Mesenchymal stem cell (in vitro differentiated cells and primary cell): ENCODE data around the gene ZBTB7C.

Experiments used
- DNase-seq: peaks from one replicate; pipeline ENCODE4 v3.0.0-alpha.2; 2013
- H2AFZ ChIP-seq: one replicate; pipeline ENCODE4 v1.6.1; 2013; ENCODE audit warnings: low read depth, mild to moderate bottlenecking, control low read depth, inconsistent platforms, low read length, moderate library complexity
- H2AK5ac ChIP-seq: 2 replicates; pipeline ENCODE4 v1.6.1; 2013; ENCODE audit warnings: low read length, moderate library complexity, mild to moderate bottlenecking, inconsistent platforms; ENCODE audit not compliant: severe bottlenecking
- H2BK120ac ChIP-seq: one replicate; pipeline ENCODE4 v1.6.1; 2013; ENCODE audit warnings: low read depth, mild to moderate bottlenecking, inconsistent platforms, low read length, moderate library complexity
- H2BK12ac ChIP-seq, 2 experiments: one replicate each; pipeline ENCODE4 v1.6.1; 2013; ENCODE audit warnings: inconsistent platforms in 2 of 2, low read length in 2 of 2, mild to moderate bottlenecking in 2 of 2, moderate library complexity in 2 of 2, control low read depth in 1 of 2
- H2BK15ac ChIP-seq: one replicate; pipeline ENCODE4 v1.6.1; 2013; ENCODE audit warnings: mild to moderate bottlenecking, low read depth, inconsistent platforms; ENCODE audit not compliant: poor library complexity, severe bottlenecking
- H2BK5ac ChIP-seq: 2 replicates; pipeline ENCODE4 v1.6.1; 2013; ENCODE audit warnings: low read depth, mild to moderate bottlenecking, low read length, control low read depth, inconsistent platforms; ENCODE audit not compliant: poor library complexity, severe bottlenecking
- H3K14ac ChIP-seq, 2 experiments: one replicate each; pipeline ENCODE4 v1.6.1; 2013; ENCODE audit warnings: inconsistent platforms in 2 of 2, low read length in 2 of 2, control low read depth in 1 of 2, mild to moderate bottlenecking in 1 of 2, moderate library complexity in 1 of 2
- H3K18ac ChIP-seq, 2 experiments: one replicate each; pipeline ENCODE4 v1.6.1; 2013; ENCODE audit warnings: inconsistent platforms in 2 of 2, low read length in 2 of 2, control low read depth in 1 of 2, low read depth in 1 of 2, mild to moderate bottlenecking in 1 of 2
- H3K23ac ChIP-seq, 2 experiments: one replicate each; pipeline ENCODE4 v1.6.1; 2013; ENCODE audit warnings: inconsistent platforms in 2 of 2, low read length in 2 of 2, mild to moderate bottlenecking in 2 of 2, moderate library complexity in 2 of 2, control low read depth in 1 of 2
- H3K27ac ChIP-seq: 2 replicates; pipeline ENCODE4 v1.5.1; 2013; ENCODE audit warnings: mild to moderate bottlenecking, moderate library complexity, low read length, control low read depth, inconsistent platforms; ENCODE audit not compliant: poor library complexity, severe bottlenecking
- H3K27me3 ChIP-seq, 2 experiments: 2 replicates each; pipeline versions ENCODE4 v1.6.1 to v1.7.0; 2013; ENCODE audit warnings: low read length in 2 of 2, mild to moderate bottlenecking in 2 of 2, moderate library complexity in 2 of 2, control low read depth in 1 of 2, inconsistent platforms in 1 of 2; ENCODE audit not compliant: control insufficient read depth in 1 of 2, insufficient read depth in 1 of 2
- H3K36me3 ChIP-seq, 2 experiments: 2 replicates each; pipeline versions ENCODE4 v1.6.1 to v1.7.0; 2013; ENCODE audit warnings: low read length in 2 of 2, control low read depth in 1 of 2, inconsistent platforms in 1 of 2, low read depth in 1 of 2, mild to moderate bottlenecking in 1 of 2; ENCODE audit not compliant: insufficient read depth in 2 of 2, control insufficient read depth in 1 of 2
- H3K4ac ChIP-seq, 2 experiments: one replicate each; pipeline ENCODE4 v1.6.1; 2013; ENCODE audit warnings: inconsistent platforms in 2 of 2, low read length in 2 of 2, mild to moderate bottlenecking in 2 of 2, moderate library complexity in 2 of 2, control low read depth in 1 of 2, low read depth in 1 of 2
- H3K4me1 ChIP-seq: 2 replicates; pipeline ENCODE4 v1.6.1; 2013; ENCODE audit warnings: low read depth, low read length, control low read depth; ENCODE audit not compliant: control insufficient read depth, insufficient read depth
- H3K4me2 ChIP-seq: 2 replicates; pipeline ENCODE4 v1.6.1; 2013; ENCODE audit warnings: low read length, mild to moderate bottlenecking, inconsistent platforms; ENCODE audit not compliant: poor library complexity, severe bottlenecking
- H3K4me3 ChIP-seq, 2 experiments: 2 replicates each; pipeline versions ENCODE4 v1.5.1 to v1.7.0; 2013; ENCODE audit warnings: low read length in 2 of 2, mild to moderate bottlenecking in 2 of 2, control low read depth in 1 of 2, low read depth in 1 of 2; ENCODE audit not compliant: insufficient read depth in 1 of 2
- H3K79me1 ChIP-seq: replicated peaks from 2 replicates; pipeline ENCODE4 v1.6.1; 2013; ENCODE audit warnings: mild to moderate bottlenecking, control low read depth, low read length, inconsistent platforms; ENCODE audit not compliant: poor library complexity, severe bottlenecking
- H3K9ac ChIP-seq: 2 replicates; pipeline ENCODE4 v1.7.0; 2013; ENCODE audit warnings: mild to moderate bottlenecking, low read length, moderate library complexity
- H3K9me3 ChIP-seq: 2 replicates; pipeline ENCODE4 v1.7.0; 2013; ENCODE audit warnings: mild to moderate bottlenecking, low read length; ENCODE audit not compliant: control insufficient read depth
- H4K8ac ChIP-seq: one replicate; pipeline ENCODE4 v1.6.1; 2013; ENCODE audit warnings: inconsistent platforms, mild to moderate bottlenecking, low read length, moderate library complexity
- H4K91ac ChIP-seq: one replicate; pipeline ENCODE4 v1.6.1; 2013; ENCODE audit warnings: mild to moderate bottlenecking, low read length, inconsistent platforms
- WGBS: methylation state at CpG from one replicate; pipeline ENCODE4 v1.1.7; 2013; ENCODE audit warnings: mixed read lengths; 5-methylcytosine and 5-hydroxymethylcytosine counted together

Gene ZBTB7C

GRCh38 chr18:48153613-48154481 is 255.3 kb downstream of the ZBTB7C start:
- H2AFZ ChIP-seq, result no peak overlapping the region
- no peak overlapping the region for H2BK5ac ChIP-seq
- WGBS, result 68% methylated on average over 7 of the region's 7 CpGs
- no peaks in the 10 kb centered on the region for H3K9me3 ChIP-seq
- no peak overlapping the region for H3K4me3 ChIP-seq
- no peak overlapping the region for H4K91ac ChIP-seq
- H2BK15ac ChIP-seq, result no peak overlapping the region
- H2BK120ac ChIP-seq, result no peak overlapping the region
- H3K36me3 ChIP-seq, result no peaks in the 10 kb centered on the region
- H3K4me1 ChIP-seq, result peaks cover 2% of the 10 kb centered on the region
- no peak overlapping the region for H2AK5ac ChIP-seq
- no peak overlapping the region for H3K9ac ChIP-seq
- H3K27ac ChIP-seq, result no peak overlapping the region
- DNase-seq, result peak; percentile 65
- no peak overlapping the region for H3K23ac ChIP-seq
- no peak overlapping the region for H3K4me2 ChIP-seq
- no peak overlapping the region for H3K18ac ChIP-seq
- no peak overlapping the region for H3K14ac ChIP-seq
- H3K4ac ChIP-seq, result no peak overlapping the region
- H4K8ac ChIP-seq, result no peak overlapping the region
- peaks cover 0 to 34% of the 10 kb centered on the region in 2 experiments for H3K27me3 ChIP-seq
- H2BK12ac ChIP-seq, result no peak overlapping the region
- H3K79me1 ChIP-seq, result no peaks in the 10 kb centered on the region

- Histone ChIP-seq H4K91ac (no peak overlapping the region), H3K4ac (no peak overlapping the region), H3K9ac (no peak overlapping the region), H3K27me3 (peaks cover 0 to 22% of the 10 kb centered on the region in 2 experiments), H2BK15ac (no peak overlapping the region), H3K4me1 (peaks cover 2% of the 10 kb centered on the region), H3K79me1 (no peaks in the 10 kb centered on the region), H2BK12ac (no peak overlapping the region), H2BK5ac (no peak overlapping the region), H2AFZ (no peak overlapping the region), H3K4me3 (no peak overlapping the region), H3K4me2 (no peak overlapping the region), H3K18ac (no peak overlapping the region), H4K8ac (no peak overlapping the region), H3K9me3 (no peaks in the 10 kb centered on the region), H3K36me3 (no peaks in the 10 kb centered on the region), H3K27ac (no peak overlapping the region), H2AK5ac (no peak overlapping the region), H3K14ac (no peak overlapping the region), H2BK120ac (no peak overlapping the region), H3K23ac (no peak overlapping the region)
- 27% methylated on average over 4 of the region's 4 CpGs for WGBS
- peak; percentile 86 for DNase-seq
Observed at GRCh38 chr18:48152549-48152948, 256.6 kb downstream of the ZBTB7C start.

GRCh38 chr18:48151421-48152065 is 257.6 kb downstream of the ZBTB7C start:
- Histone ChIP-seq H2BK5ac (no peak overlapping the region), H3K4me2 (no peak overlapping the region), H3K9ac (no peak overlapping the region), H2AK5ac (no peak overlapping the region), H2BK120ac (no peak overlapping the region), H3K36me3 (no peaks in the 10 kb centered on the region), H3K9me3 (no peaks in the 10 kb centered on the region), H3K4me3 (no peak overlapping the region), H4K91ac (peak overlapping the region; percentile 66), H4K8ac (peak overlapping the region; percentile 16), H3K4me1 (peaks cover 2% of the 10 kb centered on the region), H2AFZ (no peak overlapping the region), H3K27ac (no peak overlapping the region), H2BK12ac (peak overlapping the region; percentile 40 to 74), H3K18ac (no peak overlapping the region), H3K4ac (peak overlapping the region in 1 of 2 experiments; percentile 24), H3K27me3 (peaks cover 0 to 17% of the 10 kb centered on the region in 2 experiments), H3K23ac (no peak overlapping the region), H2BK15ac (no peak overlapping the region), H3K79me1 (no peaks in the 10 kb centered on the region), H3K14ac (peak overlapping the region in 1 of 2 experiments; percentile 1)
- no peak for DNase-seq
- WGBS, result 78% methylated on average over 11 of the region's 11 CpGs

- no peak overlapping the region for H2BK15ac ChIP-seq
- H3K27me3 ChIP-seq, result peaks cover 0 to 26% of the 10 kb centered on the region in 2 experiments
- H3K4me1 ChIP-seq, result peaks cover 2% of the 10 kb centered on the region
- H3K4me2 ChIP-seq, result no peak overlapping the region
- H4K8ac ChIP-seq, result no peak overlapping the region
- no peaks in the 10 kb centered on the region for H3K79me1 ChIP-seq
- H3K14ac ChIP-seq, result peak overlapping the region in 1 of 2 experiments; percentile 4
- H2BK120ac ChIP-seq, result no peak overlapping the region
- no peak overlapping the region for H3K4ac ChIP-seq
- DNase-seq, result no peak
- H2AFZ ChIP-seq, result no peak overlapping the region
- no peaks in the 10 kb centered on the region for H3K36me3 ChIP-seq
- H3K23ac ChIP-seq, result no peak overlapping the region
- no peak overlapping the region for H2BK5ac ChIP-seq
- no peak overlapping the region for H3K18ac ChIP-seq
- H3K27ac ChIP-seq, result no peak overlapping the region
- no peak overlapping the region for H4K91ac ChIP-seq
- no peak overlapping the region for H2BK12ac ChIP-seq
- no peak overlapping the region for H3K4me3 ChIP-seq
- no peaks in the 10 kb centered on the region for H3K9me3 ChIP-seq
- 95% methylated on average over 13 of the region's 15 CpGs for WGBS
- H2AK5ac ChIP-seq, result no peak overlapping the region
- H3K9ac ChIP-seq, result no peak overlapping the region
Observed at GRCh38 chr18:48149020-48149685, 260.0 kb downstream of the ZBTB7C start.
